ENCODE measurements around the gene STK24.

Gene STK24

DNA sequence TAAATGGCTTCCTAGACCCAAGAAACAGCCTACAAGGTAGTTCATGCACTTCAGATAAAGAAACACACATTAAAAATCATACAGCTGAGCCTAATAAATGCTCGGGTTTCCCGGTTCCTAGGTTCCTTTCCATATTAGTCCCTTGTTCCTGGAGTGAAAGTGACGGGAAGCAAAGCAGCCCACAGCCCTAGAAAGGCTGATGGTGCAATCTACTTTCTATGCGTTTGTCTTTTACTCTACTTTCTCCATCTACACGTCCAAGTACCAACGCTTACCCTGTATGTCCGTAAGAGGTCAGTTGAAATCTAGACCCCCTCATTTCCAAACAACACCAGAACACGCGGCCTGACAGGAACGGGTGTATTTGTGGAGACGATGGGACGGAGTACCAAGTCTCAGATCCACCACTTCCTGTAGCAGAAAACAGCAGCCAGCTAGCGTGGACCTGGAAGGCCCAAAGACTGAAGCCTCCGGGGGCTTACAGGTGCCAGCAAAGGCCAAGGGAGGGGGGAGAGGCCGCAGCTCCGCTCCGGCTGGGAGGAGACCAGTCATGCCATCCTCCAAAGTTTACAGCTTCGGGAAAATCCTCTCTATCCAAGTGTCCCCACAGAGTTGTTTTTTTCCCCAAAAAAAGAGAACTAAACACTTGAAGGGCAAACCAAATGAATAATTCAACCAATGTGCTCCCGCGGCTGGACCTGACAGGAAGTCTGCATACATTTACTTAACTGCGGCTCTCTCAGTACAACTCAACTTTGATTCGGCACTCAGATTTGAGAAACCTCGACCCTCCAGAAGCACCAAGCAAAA lies 34.1 kb downstream of the STK24 start:
- no peak for DNase-seq
- Histone ChIP-seq H3K4me1 (peaks cover 17% of the 10 kb centered on the region), H3K27me3 (no peaks in the 10 kb centered on the region), H3K36me3 (no peaks in the 10 kb centered on the region), H3K4me3 (ENCODE audit: low read depth, low read length) (no peak overlapping the region), H3K9me3 (no peaks in the 10 kb centered on the region)
- TF ChIP-seq, protein P1, sequence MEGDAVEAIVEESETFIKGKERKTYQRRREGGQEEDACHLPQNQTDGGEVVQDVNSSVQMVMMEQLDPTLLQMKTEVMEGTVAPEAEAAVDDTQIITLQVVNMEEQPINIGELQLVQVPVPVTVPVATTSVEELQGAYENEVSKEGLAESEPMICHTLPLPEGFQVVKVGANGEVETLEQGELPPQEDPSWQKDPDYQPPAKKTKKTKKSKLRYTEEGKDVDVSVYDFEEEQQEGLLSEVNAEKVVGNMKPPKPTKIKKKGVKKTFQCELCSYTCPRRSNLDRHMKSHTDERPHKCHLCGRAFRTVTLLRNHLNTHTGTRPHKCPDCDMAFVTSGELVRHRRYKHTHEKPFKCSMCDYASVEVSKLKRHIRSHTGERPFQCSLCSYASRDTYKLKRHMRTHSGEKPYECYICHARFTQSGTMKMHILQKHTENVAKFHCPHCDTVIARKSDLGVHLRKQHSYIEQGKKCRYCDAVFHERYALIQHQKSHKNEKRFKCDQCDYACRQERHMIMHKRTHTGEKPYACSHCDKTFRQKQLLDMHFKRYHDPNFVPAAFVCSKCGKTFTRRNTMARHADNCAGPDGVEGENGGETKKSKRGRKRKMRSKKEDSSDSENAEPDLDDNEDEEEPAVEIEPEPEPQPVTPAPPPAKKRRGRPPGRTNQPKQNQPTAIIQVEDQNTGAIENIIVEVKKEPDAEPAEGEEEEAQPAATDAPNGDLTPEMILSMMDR (IDR thresholded peaks at IDR 0.05; ENCODE audit: low read depth, low read length), result no peak

- peak; percentile 35 for DNase-seq
- TF ChIP-seq, protein P1 (IDR thresholded peaks at IDR 0.05; ENCODE audit: low read depth, low read length), result 0 out of 2 replicates have a peak, but pooled peaks have one; percentile 17
- Histone ChIP-seq H3K4me1 (peaks cover 17% of the 10 kb centered on the region), H3K4me3 (ENCODE audit: low read depth, low read length) (peak overlapping the region; percentile 21), H3K27me3 (no peaks in the 10 kb centered on the region), H3K36me3 (no peaks in the 10 kb centered on the region), H3K9me3 (no peaks in the 10 kb centered on the region)
These were observed 35.2 kb downstream of the STK24 start for GRCh38 chr13:98541701-98542203.

DNA sequence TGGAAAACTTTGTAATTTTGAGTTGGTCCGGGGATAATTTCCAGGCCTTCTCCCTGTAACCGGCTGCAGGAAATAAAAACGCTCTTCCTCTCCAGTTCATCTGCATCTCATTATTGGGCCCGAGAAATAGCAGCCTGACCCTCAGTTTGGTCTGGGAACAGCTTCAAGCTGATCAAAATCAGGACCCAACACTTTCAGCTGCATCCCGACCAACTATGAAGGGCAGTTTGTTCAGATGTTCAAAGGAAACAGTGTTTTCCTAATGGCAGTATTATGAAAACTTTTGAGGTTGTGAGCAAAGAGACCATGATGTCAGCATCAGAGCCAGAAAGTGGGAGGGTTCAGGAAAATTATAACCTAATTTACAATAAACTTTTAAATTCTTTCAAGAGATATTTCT lies 35.7 kb downstream of the STK24 start:
- TF ChIP-seq, protein P1 (IDR thresholded peaks at IDR 0.05; ENCODE audit: low read depth, low read length), result no peak
- DNase-seq, result no peak

GRCh38 chr13:98540476-98540875 lies 36.4 kb downstream of the STK24 start:
- Histone ChIP-seq H3K4me3 (ENCODE audit: low read depth, low read length) (no peak overlapping the region), H3K4me1 (peaks cover 17% of the 10 kb centered on the region), H3K36me3 (no peaks in the 10 kb centered on the region), H3K9me3 (no peaks in the 10 kb centered on the region), H3K27me3 (no peaks in the 10 kb centered on the region)
- DNase-seq, result no peak
- TF ChIP-seq, protein P1 (IDR thresholded peaks at IDR 0.05; ENCODE audit: low read depth, low read length), result no peak

More for the DNA sequence above, 35.7 kb downstream of the STK24 start:
- H3K4me1 ChIP-seq, result peaks cover 17% of the 10 kb centered on the region
- H3K36me3 ChIP-seq, result no peaks in the 10 kb centered on the region
- H3K27me3 ChIP-seq, result no peaks in the 10 kb centered on the region
- H3K4me3 ChIP-seq (ENCODE audit: low read depth, low read length), result peak overlapping the region; percentile 21; the same call in 1 of the 2 replicates
- H3K9me3 ChIP-seq, result no peaks in the 10 kb centered on the region

GRCh38 chr13:98539666-98540065 lies 37.2 kb downstream of the STK24 start:
- Histone ChIP-seq H3K36me3 (no peaks in the 10 kb centered on the region), H3K4me3 (ENCODE audit: low read depth, low read length) (no peak overlapping the region), H3K9me3 (no peaks in the 10 kb centered on the region), H3K4me1 (peaks cover 17% of the 10 kb centered on the region), H3K27me3 (no peaks in the 10 kb centered on the region)
- no peak for DNase-seq
- TF ChIP-seq, protein P1 (IDR thresholded peaks at IDR 0.05; ENCODE audit: low read depth, low read length), result no peak

- Histone ChIP-seq H3K4me1 (peaks cover 17% of the 10 kb centered on the region), H3K4me3 (ENCODE audit: low read depth, low read length) (no peak overlapping the region), H3K27me3 (no peaks in the 10 kb centered on the region), H3K36me3 (no peaks in the 10 kb centered on the region), H3K9me3 (no peaks in the 10 kb centered on the region)
- TF ChIP-seq, protein P1 (IDR thresholded peaks at IDR 0.05; ENCODE audit: low read depth, low read length), result no peak
- DNase-seq, result no peak
These were observed 38.0 kb downstream of the STK24 start for GRCh38 chr13:98538876-98539275.

Data from BE2C (cell line).